SK-N-SH treated with all-trans-retinoic acid at 6 μM for 48 hours (cell line): ENCODE results near the gene POP4.

ENCODE experiments used
- ATAC-seq: fragments of 200-7000 bp; cut with Tn5 transposase; 3 replicates; pipeline ENCODE4 v1.9.1; 2020; ENCODE audit warnings: mild to moderate bottlenecking, moderate library complexity
- BACH2 ChIP-seq: fragments of 250-450 bp; sonication (Bioruptor Pico); IDR thresholded peaks from 2 replicates; pipeline ENCODE4 v1.9.0; 2021; ENCODE audit warnings: mild to moderate bottlenecking, borderline replicate concordance
- CREB5 ChIP-seq: fragments of 250-450 bp; sonication (Bioruptor Pico); IDR thresholded peaks from 2 replicates; pipeline ENCODE4 v1.5.1; 2020; ENCODE audit warnings: low read depth, mild to moderate bottlenecking, moderate library complexity
- CSDC2 ChIP-seq: fragments of 250-450 bp; sonication (Bioruptor Pico); IDR thresholded peaks from 2 replicates; pipeline ENCODE4 v1.5.0; 2020; ENCODE audit warnings: mild to moderate bottlenecking, moderate library complexity
- CSRNP3 ChIP-seq: fragments of 250-450 bp; sonication (Bioruptor Pico); IDR thresholded peaks from 2 replicates; pipeline ENCODE4 v1.5.1; 2021; ENCODE audit warnings: mild to moderate bottlenecking, moderate library complexity
- ESRRG ChIP-seq: fragments of 250-450 bp; sonication (Bioruptor Pico); IDR thresholded peaks from 2 replicates; pipeline ENCODE4 v1.6.1; 2021; ENCODE audit warnings: mild to moderate bottlenecking
- ISL1 ChIP-seq: fragments of 250-450 bp; sonication (Bioruptor Pico); IDR thresholded peaks from 2 replicates; pipeline ENCODE4 v2.1.2; 2022; ENCODE audit warnings: mild to moderate bottlenecking, moderate library complexity
- PATZ1 ChIP-seq: fragments of 250-450 bp; sonication (Bioruptor Pico); IDR thresholded peaks from 2 replicates; pipeline ENCODE4 v1.8.0; 2020; ENCODE audit warnings: mild to moderate bottlenecking, moderate library complexity, borderline replicate concordance
- PPARA ChIP-seq: fragments of 250-450 bp; sonication (Bioruptor Pico); IDR thresholded peaks from 2 replicates; pipeline ENCODE4 v1.5.0; 2020; ENCODE audit warnings: mild to moderate bottlenecking, borderline replicate concordance
- RARB ChIP-seq: fragments of 250-450 bp; sonication (Bioruptor Pico); IDR thresholded peaks from 2 replicates; pipeline ENCODE4 v1.8.0; 2021; ENCODE audit warnings: mild to moderate bottlenecking, moderate library complexity
- SNAI2 ChIP-seq: fragments of 250-450 bp; sonication (Bioruptor Pico); IDR thresholded peaks from 2 replicates; pipeline ENCODE4 v1.5.0; 2020; ENCODE audit warnings: mild to moderate bottlenecking, moderate library complexity
- TCF4 ChIP-seq: fragments of 250-450 bp; sonication (Bioruptor Pico); IDR thresholded peaks from 2 replicates; pipeline ENCODE4 v1.8.0; 2021; ENCODE audit warnings: mild to moderate bottlenecking, moderate library complexity, borderline replicate concordance
- TOX ChIP-seq: fragments of 250-450 bp; sonication (Bioruptor Pico); IDR thresholded peaks from 2 replicates; pipeline ENCODE4 v1.8.0; 2021; ENCODE audit warnings: mild to moderate bottlenecking, moderate library complexity, borderline replicate concordance
- TSHZ2 ChIP-seq: fragments of 250-450 bp; sonication (Bioruptor Pico); IDR thresholded peaks from 2 replicates; pipeline ENCODE4 v1.5.0; 2020; ENCODE audit warnings: mild to moderate bottlenecking, moderate library complexity
- ZC3H10 ChIP-seq: fragments of 250-450 bp; sonication (Bioruptor Pico); IDR thresholded peaks from 2 replicates; pipeline ENCODE4 v1.5.1; 2021; ENCODE audit warnings: mild to moderate bottlenecking, moderate library complexity
- ZFP3 ChIP-seq: fragments of 250-450 bp; sonication (Bioruptor Pico); IDR thresholded peaks from 2 replicates; pipeline ENCODE4 v1.5.0; 2020; ENCODE audit warnings: mild to moderate bottlenecking, moderate library complexity
- ZFP30 ChIP-seq: fragments of 450-650 bp; formaldehyde crosslinking; IDR thresholded peaks from 2 replicates; pipeline ENCODE4 v1.5.0; 2022; ENCODE audit warnings: mild to moderate bottlenecking, moderate library complexity
- ZNF565 ChIP-seq: fragments of 450-650 bp; formaldehyde crosslinking; conservative IDR thresholded peaks from 2 replicates; pipeline ENCODE4 v1.5.0; 2020; ENCODE audit warnings: low read depth, mild to moderate bottlenecking, moderate library complexity
- TF ChIP-seq, protein P1 (sequence below): fragments of 250-450 bp; sonication (Bioruptor Pico); IDR thresholded peaks from 2 replicates; pipeline ENCODE4 v1.8.0; 2021; ENCODE audit warnings: low read depth, mild to moderate bottlenecking, moderate library complexity, borderline replicate concordance

The POP4 gene

DNA sequence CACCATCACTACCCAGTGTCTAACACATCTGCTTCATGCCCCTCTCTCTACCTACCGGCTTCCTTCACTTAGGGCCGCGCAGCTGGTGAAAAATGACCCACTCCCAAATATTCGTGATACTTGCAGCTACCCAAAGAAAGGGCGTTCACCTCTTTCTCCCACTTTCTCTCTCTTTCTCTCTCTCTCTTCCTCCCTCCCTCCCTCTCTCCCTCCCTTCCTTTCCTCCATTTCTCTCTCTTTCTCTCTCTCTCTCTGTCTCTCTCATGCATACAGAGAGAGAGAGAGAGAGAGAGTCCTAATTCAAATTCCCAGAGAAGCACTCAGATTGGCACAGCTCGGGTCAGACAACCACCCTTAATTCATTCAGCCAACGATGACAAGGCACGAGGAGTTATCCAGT is 27.7 kb upstream of the POP4 start:
- TF ChIP-seq CSDC2 (CRISPR knock-in tag), result no peak
- no peak for TF ChIP-seq CREB5 (CRISPR knock-in tag)
- no peak for TF ChIP-seq CSRNP3 (CRISPR knock-in tag)
- ATAC-seq, result no peak

GRCh38 chr19:29579308-29579910 is 26.7 kb upstream of the POP4 start:
- TF ChIP-seq CSRNP3 (CRISPR knock-in tag) (no peak), ZFP3 (CRISPR knock-in tag) (no peak), PATZ1 (CRISPR knock-in tag) (no peak), SNAI2 (CRISPR knock-in tag) (no peak), PPARA (CRISPR knock-in tag) (no peak), TCF4 (no peak), TOX (no peak), ZFP30 (no peak)
- ATAC-seq, result no peak

- TF ChIP-seq CSRNP3 (CRISPR knock-in tag) (no peak), TSHZ2 (CRISPR knock-in tag) (no peak), ZC3H10 (CRISPR knock-in tag) (no peak), ISL1 (CRISPR knock-in tag) (no peak), BACH2 (no peak), PPARA (CRISPR knock-in tag) (no peak), ESRRG (CRISPR knock-in tag) (no peak), RARB (CRISPR knock-in tag) (no peak), TOX (no peak), ZFP3 (CRISPR knock-in tag) (no peak), SNAI2 (CRISPR knock-in tag) (no peak), PATZ1 (CRISPR knock-in tag) (no peak), ZNF565 (CRISPR knock-in tag) (no peak), TCF4 (no peak)
- TF ChIP-seq, protein P1, sequence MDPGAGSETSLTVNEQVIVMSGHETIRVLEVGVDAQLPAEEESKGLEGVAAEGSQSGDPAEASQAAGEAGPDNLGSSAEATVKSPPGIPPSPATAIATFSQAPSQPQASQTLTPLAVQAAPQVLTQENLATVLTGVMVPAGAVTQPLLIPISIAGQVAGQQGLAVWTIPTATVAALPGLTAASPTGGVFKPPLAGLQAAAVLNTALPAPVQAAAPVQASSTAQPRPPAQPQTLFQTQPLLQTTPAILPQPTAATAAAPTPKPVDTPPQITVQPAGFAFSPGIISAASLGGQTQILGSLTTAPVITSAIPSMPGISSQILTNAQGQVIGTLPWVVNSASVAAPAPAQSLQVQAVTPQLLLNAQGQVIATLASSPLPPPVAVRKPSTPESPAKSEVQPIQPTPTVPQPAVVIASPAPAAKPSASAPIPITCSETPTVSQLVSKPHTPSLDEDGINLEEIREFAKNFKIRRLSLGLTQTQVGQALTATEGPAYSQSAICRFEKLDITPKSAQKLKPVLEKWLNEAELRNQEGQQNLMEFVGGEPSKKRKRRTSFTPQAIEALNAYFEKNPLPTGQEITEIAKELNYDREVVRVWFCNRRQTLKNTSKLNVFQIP (CRISPR knock-in tag), result no peak
- ATAC-seq, result no peak
These were observed 24.7 kb upstream of the POP4 start for GRCh38 chr19:29581398-29581797.
